Keratinocyte (primary cell): ENCODE data around the gene CSMD2.

Source experiments
- CTCF ChIP-seq, 3 experiments: IDR thresholded peaks in 1 of 3; conservative IDR thresholded peaks in 1 of 3; optimal IDR thresholded peaks in 1 of 3; 2 replicates in 2 of 3; 3 replicates in 1 of 3; pipeline versions ENCODE3 to v1.5.1; 2011; ENCODE audit warnings: low read length in 3 of 3, mild to moderate bottlenecking in 3 of 3, moderate library complexity in 2 of 3, control low read depth in 1 of 3, inconsistent platforms in 1 of 3; ENCODE audit not compliant: insufficient read depth in 2 of 3; ENCODE audit errors: extremely low read depth in 1 of 3
- EZH2 ChIP-seq: IDR thresholded peaks from one replicate; pipeline ENCODE4 v1.6.1; 2012; ENCODE audit warnings: inconsistent platforms, mild to moderate bottlenecking, low read length, moderate library complexity

GRCh38 chr1:33993301-33993700 is 171.7 kb downstream of the CSMD2 start:
- TF ChIP-seq CTCF (optimal IDR thresholded peaks at IDR 0.05 in 1 of 3, IDR thresholded peaks at IDR 0.05 in 1 of 3, conservative IDR thresholded peaks at IDR 0.05 in 1 of 3; ENCODE audit: extremely low read depth in 1 of 3, insufficient read depth in 2 of 3, low read length in 3 of 3) (no peak), EZH2 (no peak)
